Mammary epithelial cell (primary cell): ENCODE data around the gene TBC1D12.

Experiments
- CTCF ChIP-seq, 2 donors: IDR thresholded peaks in 1 of 2; conservative IDR thresholded peaks in 1 of 2; 2 replicates each; pipeline ENCODE4 v1.5.1; 2011 to 2012; ENCODE audit warnings: inconsistent platforms in 2 of 2, low read length in 2 of 2, mild to moderate bottlenecking in 2 of 2, control low read depth in 1 of 2, low read depth in 1 of 2; ENCODE audit not compliant: insufficient read depth in 1 of 2; ENCODE audit errors: extremely low read depth in 1 of 2
- EZH2 ChIP-seq: IDR thresholded peaks from 2 replicates; pipeline ENCODE4 v1.6.1; 2012; ENCODE audit warnings: low read length, inconsistent platforms, borderline replicate concordance

GRCh38 chr10:94364482-94364881 lies 37.9 kb upstream of the TBC1D12 start:
- TF ChIP-seq CTCF (conservative IDR thresholded peaks at IDR 0.05 in 1 of 2, IDR thresholded peaks at IDR 0.05 in 1 of 2; ENCODE audit: extremely low read depth in 1 of 2, insufficient read depth in 1 of 2, low read depth in 1 of 2, low read length in 2 of 2) (no peak), EZH2 (no peak)
